PC-3 (cell line): ENCODE results near the gene IL21. TPM values are rescaled to one million over a fixed set of nuclear protein-coding genes. Genes with fewer than 3 reads are reported as not detected.
A peak's percentile ranks its signal among the peaks of the same experiment; 100 is the strongest.

Source experiments
- ATAC-seq: fragments of 200-7000 bp; cut with Tn5 transposase; 2 replicates; pipeline ENCODE4 v1.9.1; 2020; ENCODE audit warnings: mild to moderate bottlenecking, moderate library complexity
- BruUV-seq: library from RNA; stranded (reverse); fragments of 400-500 nt; replicated peaks from 2 replicates; lab custom pipeline; 2021; lab: Mats Ljungman, UMichigan
- CTCF ChIA-PET: fragments of 300-600 bp; sonication (Branson Sonifier 250); formaldehyde crosslinking; loops from one replicate; lab custom pipeline; 2022; ENCODE audit warnings: antibody characterized with exemption; lab: Charles Lee
- POLR2A ChIA-PET: fragments of 300-600 bp; sonication (Branson Sonifier 250); formaldehyde crosslinking; loops from one replicate; lab custom pipeline; 2022; ENCODE audit warnings: antibody characterized with exemption; ENCODE audit not compliant: unreplicated experiment; lab: Charles Lee
- DNase-seq: peaks from one replicate; pipeline ENCODE4 v3.0.0-alpha.2; 2015
- H2AFZ ChIP-seq: fragments of 300-600 bp; sonication (generic); 2 replicates; pipeline ENCODE4 v1.6.0; 2016; ENCODE audit warnings: antibody characterized with exemption, low read length
- H3F3A ChIP-seq: fragments of 300-600 bp; sonication (generic); one replicate; pipeline ENCODE4 v1.6.0; 2017; ENCODE audit warnings: antibody characterized with exemption, low read length, control low read depth, mild to moderate bottlenecking; ENCODE audit not compliant: unreplicated experiment
- H3K27ac ChIP-seq: fragments of 300-600 bp; sonication (generic); 2 replicates; pipeline ENCODE4 v1.5.1; 2016; ENCODE audit warnings: mild to moderate bottlenecking, low read length
- H3K27me3 ChIP-seq: fragments of 300-600 bp; sonication (generic); 2 replicates; pipeline ENCODE4 v1.6.1; 2016; ENCODE audit warnings: low read length, mixed read lengths
- H3K36me3 ChIP-seq: fragments of 300-600 bp; sonication (generic); 2 replicates; pipeline ENCODE4 v1.6.1; 2016; ENCODE audit warnings: low read depth, mixed run types, low read length, mixed read lengths
- H3K4me1 ChIP-seq: fragments of 300-600 bp; sonication (generic); 2 replicates; pipeline ENCODE4 v1.5.1; 2016; ENCODE audit warnings: low read length; ENCODE audit not compliant: insufficient read depth
- H3K4me2 ChIP-seq: fragments of 300-600 bp; sonication (generic); 2 replicates; pipeline ENCODE4 v1.6.0; 2016; ENCODE audit warnings: low read length
- H3K4me3 ChIP-seq: fragments of 300-600 bp; sonication (generic); 2 replicates; pipeline ENCODE4 v1.5.1; 2016; ENCODE audit warnings: mild to moderate bottlenecking, low read length, mixed read lengths
- H3K79me2 ChIP-seq: fragments of 300-600 bp; sonication (generic); 2 replicates; pipeline ENCODE4 v1.6.1; 2017; ENCODE audit warnings: low read length, mixed read lengths
- H3K9ac ChIP-seq: fragments of 300-600 bp; sonication (generic); 2 replicates; pipeline ENCODE4 v1.6.0; 2016; ENCODE audit warnings: mild to moderate bottlenecking, low read length
- H3K9me2 ChIP-seq: fragments of 300-600 bp; sonication (generic); replicated peaks from 2 replicates; pipeline ENCODE4 v1.6.1; 2016; ENCODE audit warnings: mixed run types, low read length, mixed read lengths
- H3K9me3 ChIP-seq: fragments of 300-600 bp; sonication (generic); 2 replicates; pipeline ENCODE4 v1.6.1; 2016; ENCODE audit warnings: low read length, mixed read lengths
- H4K20me1 ChIP-seq: fragments of 300-600 bp; sonication (generic); 2 replicates; pipeline ENCODE4 v1.6.1; 2016; ENCODE audit warnings: low read length, mixed read lengths
- EZH2 ChIP-seq: fragments of 300-600 bp; sonication (generic); IDR thresholded peaks from one replicate; pipeline ENCODE4 v1.6.1; 2017; ENCODE audit warnings: antibody characterized with exemption, mild to moderate bottlenecking, low read length; ENCODE audit not compliant: unreplicated experiment
- EZH2phosphoT487 ChIP-seq: fragments of 300-600 bp; sonication (generic); IDR thresholded peaks from 2 replicates; pipeline ENCODE4 v1.6.1; 2018; ENCODE audit warnings: mild to moderate bottlenecking, antibody characterized with exemption, low read length, borderline replicate concordance
- intact Hi-C: fragments of 100-400 bp; cut with micrococcal nuclease; formaldehyde crosslinking; loops from 2 replicates; pipeline ENCODE4 v1.9.0; 2023
- total RNA-seq: library from RNA; depleted of rRNA; stranded (reverse); fragments of >200 nt; gene quantifications from 2 replicates; pipeline ENCODE4 v1.2.3, GENCODE V29; 2014
- TF ChIP-seq, protein P1 (sequence below): fragments of 300-600 bp; sonication (generic); conservative IDR thresholded peaks from 2 replicates; pipeline ENCODE4 v1.5.1; 2017; ENCODE audit warnings: antibody characterized with exemption, low read depth, mild to moderate bottlenecking, low read length

The IL21 gene
- total RNA-seq, 1 experiment from 2014 or later, result not detected

DNA sequence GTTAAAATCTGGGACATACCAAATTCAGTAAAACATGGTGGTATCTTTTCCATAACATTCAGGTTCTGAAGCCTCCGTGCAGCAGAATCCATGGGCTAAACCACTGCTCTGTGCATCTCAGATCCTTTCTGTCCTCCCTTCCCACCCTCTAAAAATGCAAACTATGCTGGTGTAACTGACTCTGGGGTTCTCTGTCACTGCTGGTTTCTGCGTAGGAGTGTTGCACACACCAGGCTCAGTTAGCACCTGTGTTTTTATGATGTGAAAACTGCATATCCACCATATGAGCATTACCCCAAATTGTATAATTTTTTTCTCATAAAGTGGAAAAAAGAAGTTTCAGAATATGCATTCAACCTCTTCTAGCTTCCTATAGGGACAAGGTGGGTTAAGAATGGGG is 22.4 kb upstream of the IL21 start:
- BruUV-seq, result no TSS peak
- Histone ChIP-seq H3K36me3 (no peaks in the 10 kb centered on the region), H3K79me2 (no peaks in the 10 kb centered on the region), H3K9me3 (no peaks in the 10 kb centered on the region), H2AFZ (no peak overlapping the region), H3K4me1 (peaks cover 15% of the 10 kb centered on the region), H3K4me3 (no peak overlapping the region), H4K20me1 (no peaks in the 10 kb centered on the region), H3K27me3 (no peaks in the 10 kb centered on the region), H3K9me2 (no peaks in the 10 kb centered on the region; the same call in 1 of the 2 replicates), H3F3A (no peaks in the 10 kb centered on the region), H3K27ac (no peak overlapping the region), H3K9ac (no peak overlapping the region), H3K4me2 (no peak overlapping the region)
- ATAC-seq (no peak), DNase-seq (no peak)
- CTCF ChIA-PET, result no interaction called here
- no peak for TF ChIP-seq EZH2phosphoT487
- TF ChIP-seq, protein P1, sequence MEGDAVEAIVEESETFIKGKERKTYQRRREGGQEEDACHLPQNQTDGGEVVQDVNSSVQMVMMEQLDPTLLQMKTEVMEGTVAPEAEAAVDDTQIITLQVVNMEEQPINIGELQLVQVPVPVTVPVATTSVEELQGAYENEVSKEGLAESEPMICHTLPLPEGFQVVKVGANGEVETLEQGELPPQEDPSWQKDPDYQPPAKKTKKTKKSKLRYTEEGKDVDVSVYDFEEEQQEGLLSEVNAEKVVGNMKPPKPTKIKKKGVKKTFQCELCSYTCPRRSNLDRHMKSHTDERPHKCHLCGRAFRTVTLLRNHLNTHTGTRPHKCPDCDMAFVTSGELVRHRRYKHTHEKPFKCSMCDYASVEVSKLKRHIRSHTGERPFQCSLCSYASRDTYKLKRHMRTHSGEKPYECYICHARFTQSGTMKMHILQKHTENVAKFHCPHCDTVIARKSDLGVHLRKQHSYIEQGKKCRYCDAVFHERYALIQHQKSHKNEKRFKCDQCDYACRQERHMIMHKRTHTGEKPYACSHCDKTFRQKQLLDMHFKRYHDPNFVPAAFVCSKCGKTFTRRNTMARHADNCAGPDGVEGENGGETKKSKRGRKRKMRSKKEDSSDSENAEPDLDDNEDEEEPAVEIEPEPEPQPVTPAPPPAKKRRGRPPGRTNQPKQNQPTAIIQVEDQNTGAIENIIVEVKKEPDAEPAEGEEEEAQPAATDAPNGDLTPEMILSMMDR, result no peak
- no peak for TF ChIP-seq EZH2
- intact Hi-C loops, result no loop called here
- POLR2A ChIA-PET, result no interaction called here

- ATAC-seq (peak; percentile 92), DNase-seq (peak; percentile 62)
- H3K27me3 ChIP-seq, result no peaks in the 10 kb centered on the region
- H3K27ac ChIP-seq, result peak overlapping the region; percentile 45
- H2AFZ ChIP-seq, result no peak overlapping the region
- H3F3A ChIP-seq, result no peaks in the 10 kb centered on the region
- no peaks in the 10 kb centered on the region for H4K20me1 ChIP-seq
- BruUV-seq, result no TSS peak
- H3K4me3 ChIP-seq, result no peak overlapping the region; the same call in 1 of the 2 replicates
- no peaks in the 10 kb centered on the region for H3K36me3 ChIP-seq
- peaks cover 15% of the 10 kb centered on the region for H3K4me1 ChIP-seq
- H3K9me3 ChIP-seq, result no peaks in the 10 kb centered on the region
- no peaks in the 10 kb centered on the region for H3K79me2 ChIP-seq
- H3K9ac ChIP-seq, result no peak overlapping the region
- peak overlapping the region; percentile 56 for H3K4me2 ChIP-seq
- POLR2A ChIA-PET, result no interaction called here
- CTCF ChIA-PET, result no interaction called here
- intact Hi-C loops, result no loop called here
- no peak for TF ChIP-seq EZH2
- no peaks in the 10 kb centered on the region; the same call in 1 of the 2 replicates for H3K9me2 ChIP-seq
Measured at GRCh38 chr4:122639181-122639580, 18.3 kb upstream of the IL21 start.

DNA sequence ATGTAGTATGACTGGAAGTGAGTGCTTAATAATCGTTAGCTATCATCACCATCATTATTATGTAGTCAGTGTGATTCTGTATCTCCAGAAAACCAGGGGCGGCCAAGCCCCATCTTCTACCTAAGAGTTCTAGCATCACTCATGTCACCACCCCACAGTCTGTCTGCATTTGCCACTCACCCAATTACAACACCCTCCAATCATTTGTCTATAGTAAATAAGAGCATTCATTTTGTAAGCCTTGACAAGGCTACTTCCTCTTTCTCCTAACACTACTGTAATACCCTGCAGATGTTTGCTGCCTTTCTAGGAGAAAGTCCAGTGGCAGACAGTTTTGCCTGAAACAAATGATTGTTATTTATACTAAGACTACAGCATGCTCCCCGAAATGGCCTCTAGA is 15.8 kb upstream of the IL21 start:
- intact Hi-C loops, result no loop called here
- ChIA-PET CTCF (no interaction called here), POLR2A (no interaction called here)
- Histone ChIP-seq H2AFZ (no peak overlapping the region), H3F3A (no peaks in the 10 kb centered on the region), H3K9ac (no peak overlapping the region), H3K4me1 (peaks cover 15% of the 10 kb centered on the region), H4K20me1 (no peaks in the 10 kb centered on the region), H3K27me3 (no peaks in the 10 kb centered on the region), H3K36me3 (no peaks in the 10 kb centered on the region), H3K4me2 (no peak overlapping the region), H3K9me2 (no peaks in the 10 kb centered on the region; the same call in 1 of the 2 replicates), H3K27ac (no peak overlapping the region), H3K79me2 (no peaks in the 10 kb centered on the region), H3K4me3 (no peak overlapping the region), H3K9me3 (no peaks in the 10 kb centered on the region)
- TF ChIP-seq EZH2 (no peak), EZH2phosphoT487 (no peak)
- TF ChIP-seq, protein P1, result no peak
- ATAC-seq (no peak), DNase-seq (no peak)
- no TSS peak for BruUV-seq
